Activated CD4-positive, CD25-positive, alpha-beta regulatory T cell treated with anti-CD3 and anti-CD28 coated beads, Interleukin-2, amount 50 U/mL, for 72 hours (primary cell): Measurements from ENCODE around the gene S1PR3.
A peak's percentile ranks its signal among the peaks of the same experiment; 100 is the strongest.

ENCODE experiments used
- DNase-seq: peaks from one replicate; pipeline ENCODE4 v3.0.0; 2021

S1PR3 gene

DNA sequence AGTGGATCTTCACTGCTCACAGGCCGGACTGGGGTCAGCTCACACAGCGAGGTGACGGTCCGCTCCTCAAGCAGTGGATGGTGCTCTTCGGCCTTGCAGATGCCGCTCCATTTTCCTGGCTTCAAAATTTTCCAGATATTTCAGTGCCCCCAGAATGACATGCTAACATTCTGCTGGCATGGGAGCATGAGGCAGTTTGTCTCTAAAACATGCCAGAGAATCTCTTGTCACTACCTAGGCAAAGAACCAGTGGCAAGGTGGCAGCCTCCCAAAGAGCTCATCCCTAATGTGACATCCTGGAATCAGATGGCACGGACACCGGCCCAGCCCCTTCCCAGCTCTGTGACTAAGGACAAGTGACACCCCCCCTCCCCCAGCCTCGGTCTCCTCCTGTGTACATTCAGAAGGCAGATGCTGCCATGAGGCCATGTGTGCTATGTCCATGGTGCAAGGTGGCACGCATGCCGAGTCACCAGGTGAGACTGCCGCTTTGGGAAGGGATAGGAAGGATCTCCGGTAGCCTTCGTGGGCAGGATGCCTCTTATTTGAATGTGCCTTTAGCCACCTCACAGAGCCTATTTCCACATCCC is 2.7 kb downstream of the S1PR3 start:
- DNase-seq = no peak

DNA sequence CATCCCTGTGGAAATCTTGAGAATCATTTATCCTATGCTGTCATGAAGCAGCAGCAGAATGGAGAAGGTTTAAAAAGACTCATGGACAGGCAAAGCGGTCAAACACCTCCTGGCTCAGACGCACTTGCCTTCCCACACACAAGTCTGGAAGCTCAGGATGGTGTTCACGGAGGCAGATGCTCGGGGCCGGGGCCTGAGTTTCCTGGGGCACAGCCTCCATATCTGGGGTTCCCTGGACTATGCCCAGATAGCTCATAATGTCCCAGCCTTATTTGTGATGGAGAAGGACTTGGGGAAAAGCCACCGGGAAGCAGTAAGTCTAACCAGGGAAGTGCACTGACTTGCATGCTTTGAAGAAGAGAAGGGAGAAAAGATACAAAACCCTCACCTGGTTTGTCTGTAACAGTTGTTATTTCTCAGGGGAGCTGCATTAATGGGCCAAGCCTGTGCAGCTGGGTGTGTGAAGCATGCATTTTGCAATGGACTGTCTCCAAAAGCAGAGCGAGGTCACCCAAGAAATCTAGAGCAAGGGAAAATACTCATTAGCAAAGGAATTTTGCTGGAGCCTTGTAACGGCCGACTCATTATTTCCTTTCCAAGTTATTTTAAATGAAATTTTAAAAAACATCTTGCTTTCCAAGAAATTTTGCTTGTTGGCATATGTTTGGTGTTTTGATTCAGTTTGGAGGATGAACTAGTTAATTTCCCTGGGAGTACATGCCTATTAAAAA is 3.4 kb downstream of the S1PR3 start:
- no peak for DNase-seq

DNA sequence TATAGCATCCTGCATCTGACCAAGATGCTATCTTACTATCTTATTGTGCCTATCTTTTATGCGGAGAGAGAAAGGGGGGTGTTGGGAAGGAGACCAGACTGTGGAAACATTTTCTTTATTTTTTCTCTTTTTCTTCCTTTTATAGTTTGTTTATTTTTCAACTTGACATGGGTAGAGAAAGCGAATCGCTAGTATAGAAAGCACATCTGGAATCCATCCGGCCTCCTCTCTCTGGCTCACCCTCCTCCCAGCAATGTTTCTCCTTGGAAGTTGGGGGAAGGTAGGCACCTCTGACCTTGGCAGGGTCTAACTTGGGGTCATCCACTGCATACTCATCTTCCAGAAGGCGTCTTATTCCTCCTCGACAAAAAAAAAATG is 3.9 kb downstream of the S1PR3 start:
- DNase-seq = no peak

DNA sequence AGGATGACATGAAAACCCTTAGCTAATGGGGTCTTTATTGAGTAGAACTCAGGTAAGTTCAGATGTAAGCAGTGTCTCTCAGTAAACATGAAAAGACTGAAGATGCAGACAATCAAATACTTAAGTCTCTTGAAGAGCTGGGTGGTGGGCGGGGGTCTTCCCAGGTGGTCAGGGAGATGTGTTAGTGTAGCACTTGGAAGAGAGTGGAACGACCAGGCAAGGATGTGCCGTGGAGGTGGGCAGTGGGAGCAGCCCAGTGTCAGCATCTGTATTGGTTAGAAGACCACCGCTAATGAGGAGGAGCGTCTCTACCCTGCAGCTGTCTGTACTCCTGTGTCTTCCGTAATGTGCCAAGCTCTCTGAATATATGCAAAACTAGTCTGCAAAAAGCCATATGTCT is 4.4 kb downstream of the S1PR3 start:
- DNase-seq = no peak

GRCh38 chr9:88996046-88996920 is 5.0 kb downstream of the S1PR3 start:
- no peak for DNase-seq

- no peak for DNase-seq
These were observed 5.6 kb downstream of the S1PR3 start for GRCh38 chr9:88996921-88997235.

DNA sequence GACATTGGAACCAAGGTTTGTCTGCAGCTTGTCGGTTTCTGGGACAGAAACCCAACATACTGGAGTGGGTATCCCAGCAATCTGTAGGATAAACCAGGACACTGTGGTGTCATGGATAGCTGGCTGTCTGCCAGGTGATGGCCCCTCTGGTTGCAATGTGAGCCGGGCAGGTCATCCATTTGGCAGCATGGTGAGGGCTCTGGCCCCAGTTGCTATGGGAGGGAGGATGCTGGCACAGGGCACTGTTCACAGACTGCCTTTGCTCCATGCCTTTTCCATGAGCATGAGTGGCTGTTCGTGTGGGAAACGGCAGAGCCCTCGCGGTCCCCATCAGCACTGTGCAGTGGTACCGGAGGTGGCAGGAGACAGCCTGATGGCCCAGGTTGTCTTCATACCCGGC is 6.4 kb downstream of the S1PR3 start:
- no peak for DNase-seq

DNA sequence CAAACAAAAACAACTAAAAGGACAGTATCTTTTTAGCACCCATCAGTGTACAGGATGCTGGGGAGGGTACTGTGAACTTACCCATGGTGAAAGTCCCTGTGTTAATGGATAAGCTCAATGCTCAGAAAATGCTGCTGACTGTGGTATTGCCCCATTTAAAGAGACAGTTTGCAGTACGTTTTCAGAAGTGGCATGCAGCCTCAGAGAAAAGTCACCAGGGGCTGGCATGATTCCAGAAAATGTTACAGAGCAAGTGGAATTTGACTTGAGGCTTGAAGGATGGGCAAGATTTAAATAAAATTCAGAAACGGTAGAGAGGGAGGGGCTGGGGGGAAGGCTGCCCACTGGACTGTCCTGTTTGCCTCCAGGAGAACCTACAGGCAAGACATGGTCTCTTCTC is 7.2 kb downstream of the S1PR3 start:
- DNase-seq = no peak

GRCh38 chr9:88998911-88999310 is 7.6 kb downstream of the S1PR3 start:
- no peak for DNase-seq

GRCh38 chr9:89000371-89000781 is 9.1 kb downstream of the S1PR3 start:
- no peak for DNase-seq

GRCh38 chr9:89000973-89001916 is 10.0 kb downstream of the S1PR3 start:
- peak; percentile 70 for DNase-seq

GRCh38 chr9:89001917-89002540 is 10.8 kb downstream of the S1PR3 start:
- DNase-seq = no peak

GRCh38 chr9:89002987-89003386 is 11.7 kb downstream of the S1PR3 start:
- DNase-seq = no peak

- no peak for DNase-seq
These were observed 14.1 kb downstream of the S1PR3 start for GRCh38 chr9:89005323-89005722.

GRCh38 chr9:89006267-89006666 is 15.0 kb downstream of the S1PR3 start:
- no peak for DNase-seq

DNA sequence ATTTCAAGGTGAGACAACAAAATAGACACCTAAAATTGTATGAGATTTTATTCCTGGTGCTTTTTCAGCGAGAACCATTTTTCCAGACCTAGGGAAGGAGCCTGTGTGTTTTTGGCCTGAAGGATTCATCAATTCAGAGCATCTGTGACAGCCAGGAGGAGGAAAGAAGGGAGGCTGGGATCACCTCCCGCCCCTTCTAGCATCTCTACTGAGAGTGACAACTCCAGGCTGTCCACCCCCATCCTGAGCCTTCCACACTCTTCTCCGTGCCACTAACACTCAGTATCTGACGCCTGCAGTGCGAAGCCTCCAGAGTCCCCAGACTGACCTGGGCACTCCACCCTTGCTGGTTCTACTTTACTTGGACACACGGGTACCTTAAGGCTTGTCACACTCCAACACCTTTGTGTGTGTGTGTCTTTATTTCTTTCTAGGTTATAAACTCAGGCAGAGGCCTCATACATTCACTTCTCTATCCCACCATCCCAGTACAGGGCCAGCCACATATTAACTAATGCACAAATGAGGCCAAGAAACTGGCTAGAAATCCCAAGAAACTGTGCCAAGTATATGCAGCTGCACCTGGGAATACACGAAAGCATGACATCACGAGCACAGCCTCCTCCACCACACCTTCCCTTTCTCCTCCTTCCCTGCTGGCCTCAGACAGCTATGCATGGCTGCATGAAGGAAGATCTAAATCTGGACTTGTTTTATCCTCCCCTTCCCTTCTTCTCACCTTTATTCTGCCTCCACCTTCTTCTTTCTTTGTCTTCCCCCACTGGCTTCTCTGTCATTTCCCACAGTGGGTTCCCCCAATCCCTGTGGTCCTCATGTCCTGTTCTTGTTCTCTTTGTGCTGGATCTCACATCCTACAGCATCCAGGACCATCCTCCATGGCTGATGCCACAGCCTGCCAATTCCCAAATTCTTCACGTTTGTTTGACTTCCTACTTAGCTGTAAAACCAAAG is 16.0 kb downstream of the S1PR3 start:
- no peak for DNase-seq

GRCh38 chr9:89008055-89008743 is 16.9 kb downstream of the S1PR3 start:
- no peak for DNase-seq

DNA sequence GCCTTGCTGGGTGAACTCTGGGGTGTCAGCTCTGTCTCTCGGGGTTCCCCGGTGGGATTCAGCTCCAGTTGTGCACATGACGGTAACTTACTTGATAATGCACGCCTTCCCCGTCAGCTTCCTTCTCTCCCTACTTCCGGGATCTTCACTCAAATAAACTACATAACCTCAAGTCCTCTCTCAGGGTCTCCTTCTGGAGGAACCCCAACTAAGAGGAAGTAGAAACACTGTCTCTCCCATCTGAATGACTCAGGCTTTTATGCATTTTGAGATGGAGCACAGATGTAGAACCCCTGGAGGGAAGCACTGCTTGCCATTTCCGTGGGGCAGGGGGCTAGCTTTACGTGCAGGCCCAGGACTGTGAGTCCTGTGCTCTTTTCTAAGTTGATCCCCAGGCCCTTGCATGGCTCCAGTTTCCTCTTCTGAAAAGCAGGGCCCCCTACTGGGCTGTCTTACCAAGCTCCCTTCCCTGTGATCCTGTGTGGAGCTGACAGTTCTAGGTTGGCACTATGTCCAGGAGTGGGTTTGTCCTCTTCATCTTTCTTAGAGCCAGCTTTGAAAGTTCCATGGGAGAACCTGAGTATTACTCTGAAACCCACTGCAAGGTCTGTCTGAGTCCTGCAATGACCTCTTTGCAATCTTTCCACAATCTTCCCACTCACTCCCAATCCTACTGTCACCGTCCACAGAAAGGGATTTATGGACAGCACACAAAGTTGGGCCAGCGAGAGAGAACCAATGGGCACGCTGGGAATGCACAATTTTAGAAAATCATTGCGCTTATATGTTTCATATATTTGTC is 17.7 kb downstream of the S1PR3 start:
- no peak for DNase-seq

DNA sequence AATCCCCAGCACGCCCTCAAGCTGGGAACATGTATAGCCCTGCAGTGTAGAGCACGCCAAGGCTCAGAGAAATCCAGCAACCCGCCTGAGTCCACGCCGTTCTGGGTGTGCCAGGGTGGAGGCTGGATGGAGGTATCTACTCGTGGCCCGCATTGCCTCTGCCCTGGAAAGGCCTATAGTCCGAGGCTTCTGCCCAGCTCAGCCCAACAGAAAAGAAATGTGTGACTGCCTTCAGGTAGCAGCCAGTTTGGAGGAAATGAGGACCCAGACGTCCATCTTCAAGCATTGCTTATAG is 18.2 kb downstream of the S1PR3 start:
- no peak for DNase-seq

DNA sequence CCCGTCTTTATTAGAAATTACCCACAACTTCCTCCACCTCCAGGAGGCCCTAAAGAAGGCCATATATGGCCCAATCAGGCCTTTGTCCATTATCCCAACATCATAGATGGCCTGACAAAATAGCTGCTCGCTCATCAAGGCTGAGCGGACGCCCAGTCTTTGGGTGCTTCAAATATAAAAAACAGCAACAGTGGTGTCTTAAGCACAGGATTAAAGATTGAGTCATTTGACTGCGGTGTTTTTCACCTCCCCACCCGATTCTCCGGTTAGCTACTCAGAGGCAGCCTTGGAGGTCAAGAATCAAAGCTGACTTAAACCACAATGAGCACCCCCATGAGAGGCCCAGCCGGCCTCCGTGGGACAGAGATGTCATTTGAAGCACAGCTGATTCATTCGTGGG is 18.8 kb downstream of the S1PR3 start:
- DNase-seq = no peak
